RWPE2 (cell line): Measurements from ENCODE around the gene WFDC10A.
"Not testable (repeated sequence)": the region's sequence is repeated elsewhere in the genome, so short reads cannot be mapped to it uniquely, and the experiment has no call there.

Experiments
- ATAC-seq: fragments of 200-7000 bp; cut with Tn5 transposase; 3 replicates; pipeline ENCODE4 v1.9.1; 2021; ENCODE audit warnings: low read depth
- DNase-seq: peaks from one replicate; pipeline ENCODE4 v3.0.0-alpha.2; 2020; ENCODE audit warnings: low spot score
- H3K27ac ChIP-seq: fragments of 450-650 bp; 2 replicates; pipeline ENCODE4 v1.5.1; 2017; ENCODE audit warnings: mild to moderate bottlenecking; ENCODE audit not compliant: poor library complexity, severe bottlenecking
- H3K27me3 ChIP-seq: fragments of 250-450 bp; sonication (Bioruptor Pico); 2 replicates; pipeline ENCODE4 v1.5.1; 2021; ENCODE audit warnings: mild to moderate bottlenecking, moderate library complexity; ENCODE audit not compliant: insufficient read depth, poor library complexity, severe bottlenecking
- H3K36me3 ChIP-seq: fragments of 250-450 bp; sonication (Bioruptor Pico); 2 replicates; pipeline ENCODE4 v1.5.1; 2020; ENCODE audit warnings: low read depth, mild to moderate bottlenecking, moderate library complexity
- H3K4me1 ChIP-seq: fragments of 250-450 bp; sonication (Bioruptor Pico); 2 replicates; pipeline ENCODE4 v1.5.1; 2021; ENCODE audit warnings: mild to moderate bottlenecking, moderate library complexity; ENCODE audit not compliant: insufficient read depth, poor library complexity, severe bottlenecking
- H3K4me3 ChIP-seq: fragments of 250-450 bp; sonication (Bioruptor Pico); 2 replicates; pipeline ENCODE4 v1.5.1; 2021; ENCODE audit warnings: mild to moderate bottlenecking, moderate library complexity; ENCODE audit not compliant: severe bottlenecking
- H3K9me3 ChIP-seq: fragments of 250-450 bp; sonication (Bioruptor Pico); 2 replicates; pipeline ENCODE4 v1.5.1; 2021; ENCODE audit warnings: mild to moderate bottlenecking, moderate library complexity; ENCODE audit not compliant: severe bottlenecking
- CTCF ChIP-seq: fragments of 450-650 bp; IDR thresholded peaks from one replicate; pipeline ENCODE4 v1.5.1; 2017; ENCODE audit warnings: mild to moderate bottlenecking, moderate library complexity; ENCODE audit not compliant: poor library complexity, severe bottlenecking

The WFDC10A gene

GRCh38 chr20:45626540-45626939 is 3.0 kb upstream of the WFDC10A start:
- Histone ChIP-seq H3K36me3 (no peaks in the 10 kb centered on the region), H3K27me3 (peaks cover 3% of the 10 kb centered on the region)
- DNase-seq, result no peak

GRCh38 chr20:45630371-45630770 is 832 bp downstream of the WFDC10A start:
- H3K4me3 ChIP-seq, result no peak overlapping the region
- no peak for DNase-seq

More at GRCh38 chr20:45626540-45626939, 3.0 kb upstream of the WFDC10A start:
- no peaks in the 10 kb centered on the region for H3K9me3 ChIP-seq
- no peak for TF ChIP-seq CTCF
- H3K27ac ChIP-seq, result no peak overlapping the region
- no peak for ATAC-seq
- no peak overlapping the region for H3K4me3 ChIP-seq
- H3K4me1 ChIP-seq, result no peaks in the 10 kb centered on the region

GRCh38 chr20:45631184-45631583 is 1.6 kb downstream of the WFDC10A start, which contains the start of gene WFDC9:
WFDC9 (minus strand) TSS chr20:45631284; CDS start chr20:45610181, 21,103 bp downstream.
- no peak for TF ChIP-seq CTCF
- no peaks in the 10 kb centered on the region for H3K4me1 ChIP-seq
- ATAC-seq (no peak), DNase-seq (no peak)
- H3K27me3 ChIP-seq, result peaks cover 3% of the 10 kb centered on the region
- no peak within 1 kb of the TSS for H3K27ac ChIP-seq
- H3K36me3 ChIP-seq, result no peaks in the 10 kb centered on the region
- no peaks in the 10 kb centered on the region for H3K9me3 ChIP-seq
- H3K4me3 ChIP-seq, result no peak within 1 kb of the TSS

More at GRCh38 chr20:45630371-45630770, 832 bp downstream of the WFDC10A start:
- ATAC-seq, result peak; percentile 11; the same call in 1 of the 3 replicates
- H3K36me3 ChIP-seq, result no peaks in the 10 kb centered on the region
- no peak for TF ChIP-seq CTCF
- peaks cover 3% of the 10 kb centered on the region for H3K27me3 ChIP-seq
- no peaks in the 10 kb centered on the region for H3K4me1 ChIP-seq
- H3K27ac ChIP-seq, result no peak overlapping the region
- H3K9me3 ChIP-seq, result no peaks in the 10 kb centered on the region

- Histone ChIP-seq H3K36me3 (no peaks in the 10 kb centered on the region), H3K9me3 (no peaks in the 10 kb centered on the region), H3K4me3 (no peak overlapping the region), H3K27me3 (peaks cover 3% of the 10 kb centered on the region), H3K4me1 (no peaks in the 10 kb centered on the region), H3K27ac (no peak overlapping the region)
- DNase-seq, result no peak
- TF ChIP-seq CTCF, result no peak
- ATAC-seq, result no peak
Observed at GRCh38 chr20:45636513-45636912, 7.0 kb downstream of the WFDC10A start.

- Histone ChIP-seq H3K36me3 (no peaks in the 10 kb centered on the region), H3K9me3 (no peaks in the 10 kb centered on the region), H3K4me1 (no peaks in the 10 kb centered on the region), H3K27me3 (peaks cover 23% of the 10 kb centered on the region), H3K4me3 (no peak overlapping the region), H3K27ac (no peak overlapping the region)
- no peak for TF ChIP-seq CTCF
- no peak for DNase-seq
- ATAC-seq, result no peak
Observed at GRCh38 chr20:45639687-45640086, 10.1 kb downstream of the WFDC10A start.

- H3K9me3 ChIP-seq, ATAC-seq, H3K4me1 ChIP-seq, H3K27ac ChIP-seq, H3K36me3 ChIP-seq, H3K4me3 ChIP-seq: not testable (repeated sequence)
- DNase-seq, result peak; percentile 56
- peaks cover 24% of the 10 kb centered on the region for H3K27me3 ChIP-seq
Observed at GRCh38 chr20:45641076-45641475, 11.5 kb downstream of the WFDC10A start.

GRCh38 chr20:45645869-45646268 is 16.3 kb downstream of the WFDC10A start:
- not testable (repeated sequence) for H3K9me3 ChIP-seq, H3K27ac ChIP-seq, H3K4me3 ChIP-seq, H3K36me3 ChIP-seq, H3K4me1 ChIP-seq, ATAC-seq
- DNase-seq, result peak; percentile 66
- H3K27me3 ChIP-seq, result peaks cover 21% of the 10 kb centered on the region
